ENCODE results near the gene SND1.

DNA sequence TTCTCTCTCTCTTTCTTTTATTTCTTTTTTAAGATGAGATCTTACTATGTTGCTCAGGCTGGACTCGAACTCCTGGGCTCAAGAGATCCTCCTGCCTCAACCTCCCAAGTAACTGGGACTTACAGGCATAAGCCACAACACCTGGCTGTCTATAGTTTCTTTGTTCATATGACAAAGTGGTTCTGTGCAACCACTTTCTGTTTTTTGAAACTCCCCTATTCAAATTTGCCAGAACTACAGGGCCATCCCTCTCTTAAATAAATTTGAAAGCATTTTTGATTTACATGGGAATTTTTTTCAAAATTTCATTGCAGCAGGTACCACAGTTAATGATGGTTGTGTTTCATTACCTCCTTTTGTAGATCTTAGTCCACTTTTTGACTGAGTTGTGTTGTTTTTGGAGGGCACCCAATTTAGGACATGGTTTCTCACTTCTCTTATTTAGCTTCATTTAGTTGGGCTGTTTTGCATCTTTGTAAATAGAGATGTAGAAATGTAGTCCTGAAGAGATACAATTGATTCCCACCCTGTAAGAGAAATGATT is 260.0 kb downstream of the SND1 start:
- TF ChIP-seq, protein P1, sequence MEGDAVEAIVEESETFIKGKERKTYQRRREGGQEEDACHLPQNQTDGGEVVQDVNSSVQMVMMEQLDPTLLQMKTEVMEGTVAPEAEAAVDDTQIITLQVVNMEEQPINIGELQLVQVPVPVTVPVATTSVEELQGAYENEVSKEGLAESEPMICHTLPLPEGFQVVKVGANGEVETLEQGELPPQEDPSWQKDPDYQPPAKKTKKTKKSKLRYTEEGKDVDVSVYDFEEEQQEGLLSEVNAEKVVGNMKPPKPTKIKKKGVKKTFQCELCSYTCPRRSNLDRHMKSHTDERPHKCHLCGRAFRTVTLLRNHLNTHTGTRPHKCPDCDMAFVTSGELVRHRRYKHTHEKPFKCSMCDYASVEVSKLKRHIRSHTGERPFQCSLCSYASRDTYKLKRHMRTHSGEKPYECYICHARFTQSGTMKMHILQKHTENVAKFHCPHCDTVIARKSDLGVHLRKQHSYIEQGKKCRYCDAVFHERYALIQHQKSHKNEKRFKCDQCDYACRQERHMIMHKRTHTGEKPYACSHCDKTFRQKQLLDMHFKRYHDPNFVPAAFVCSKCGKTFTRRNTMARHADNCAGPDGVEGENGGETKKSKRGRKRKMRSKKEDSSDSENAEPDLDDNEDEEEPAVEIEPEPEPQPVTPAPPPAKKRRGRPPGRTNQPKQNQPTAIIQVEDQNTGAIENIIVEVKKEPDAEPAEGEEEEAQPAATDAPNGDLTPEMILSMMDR (IDR thresholded peaks at IDR 0.05): no peak
- no peak for TF ChIP-seq POLR2A (IDR thresholded peaks at IDR 0.05)
